ENCODE results near the gene USH2A. TPM values are rescaled to one million over a fixed set of nuclear protein-coding genes. Genes with fewer than 3 reads are reported as not detected.

The USH2A gene
- total RNA-seq, 3 donors from 2014 or later, result not detected

GRCh38 chr1:215987092-215987875, 436.0 kb downstream of the USH2A start:
- Histone ChIP-seq H3K27ac (no peak overlapping the region), H3K4me1 (no peaks in the 10 kb centered on the region), H3K36me3 (no peaks in the 10 kb centered on the region), H3K27me3 (no peaks in the 10 kb centered on the region), H3K9me3 (no peaks in the 10 kb centered on the region), H3K4me3 (no peak overlapping the region)
- intact Hi-C loops (cut with DNase I; ENCODE audit: low total_unique reads), result no loop called here
- TF ChIP-seq POLR2A (IDR thresholded peaks at IDR 0.05), result no peak
- no peak for TF ChIP-seq POLR2AphosphoS5 (IDR thresholded peaks at IDR 0.05)
- no peak for TF ChIP-seq CTCF (IDR thresholded peaks at IDR 0.05)
- no peak for DNase-seq (ENCODE audit: low spot score in 2 of 2)

GRCh38 chr1:215986401-215986800, 436.8 kb downstream of the USH2A start:
- Histone ChIP-seq H3K4me3 (no peak overlapping the region), H3K36me3 (no peaks in the 10 kb centered on the region), H3K9me3 (no peaks in the 10 kb centered on the region), H3K4me1 (no peaks in the 10 kb centered on the region), H3K27ac (no peak overlapping the region), H3K27me3 (no peaks in the 10 kb centered on the region)
- TF ChIP-seq POLR2A (IDR thresholded peaks at IDR 0.05) (no peak), POLR2AphosphoS5 (IDR thresholded peaks at IDR 0.05) (no peak), CTCF (IDR thresholded peaks at IDR 0.05) (no peak)
- intact Hi-C loops (cut with DNase I; ENCODE audit: low total_unique reads), result no loop called here
- DNase-seq (ENCODE audit: low spot score in 2 of 2), result no peak

- Histone ChIP-seq H3K36me3 (no peaks in the 10 kb centered on the region), H3K27ac (no peak overlapping the region), H3K4me1 (no peaks in the 10 kb centered on the region), H3K4me3 (no peak overlapping the region), H3K27me3 (no peaks in the 10 kb centered on the region), H3K9me3 (no peaks in the 10 kb centered on the region)
- intact Hi-C loops (cut with DNase I; ENCODE audit: low total_unique reads), result no loop called here
- no peak for DNase-seq (ENCODE audit: low spot score in 2 of 2)
- no peak for TF ChIP-seq POLR2A (IDR thresholded peaks at IDR 0.05)
- no peak for TF ChIP-seq POLR2AphosphoS5 (IDR thresholded peaks at IDR 0.05)
Measured at GRCh38 chr1:215983680-215984079, 439.6 kb downstream of the USH2A start.

- H3K36me3 ChIP-seq, result no peaks in the 10 kb centered on the region
- H3K4me3 ChIP-seq, result no peak overlapping the region
- H3K27me3 ChIP-seq, result no peaks in the 10 kb centered on the region
- DNase-seq (ENCODE audit: low spot score in 2 of 2), result no peak
- H3K27ac ChIP-seq, result no peak overlapping the region
- TF ChIP-seq POLR2A (IDR thresholded peaks at IDR 0.05), result no peak
- TF ChIP-seq POLR2AphosphoS5 (IDR thresholded peaks at IDR 0.05), result no peak
- no peak for TF ChIP-seq CTCF (IDR thresholded peaks at IDR 0.05)
- H3K9me3 ChIP-seq, result no peaks in the 10 kb centered on the region
- H3K4me1 ChIP-seq, result no peaks in the 10 kb centered on the region
- intact Hi-C loops (cut with DNase I; ENCODE audit: low total_unique reads), result no loop called here
Measured at GRCh38 chr1:215971793-215972441, 451.3 kb downstream of the USH2A start.

- TF ChIP-seq CTCF (IDR thresholded peaks at IDR 0.05) (no peak), POLR2A (IDR thresholded peaks at IDR 0.05) (no peak), POLR2AphosphoS5 (IDR thresholded peaks at IDR 0.05) (no peak)
- no peak overlapping the region for H3K4me3 ChIP-seq
- no peak overlapping the region for H3K27ac ChIP-seq
- intact Hi-C loops (cut with DNase I; ENCODE audit: low total_unique reads), result no loop called here
- no peaks in the 10 kb centered on the region for H3K9me3 ChIP-seq
- DNase-seq (ENCODE audit: low spot score in 2 of 2), result no peak
- H3K36me3 ChIP-seq, result no peaks in the 10 kb centered on the region
- H3K4me1 ChIP-seq, result no peaks in the 10 kb centered on the region
- H3K27me3 ChIP-seq, result no peaks in the 10 kb centered on the region
Measured at GRCh38 chr1:215970406-215970805, 452.8 kb downstream of the USH2A start.

Data from breast epithelium (tissue), 4 donors.